EL (cell line): Measurements from ENCODE around the gene NUP133.

Source experiments
- DNase-seq: peaks from one replicate; pipeline ENCODE4 v3.0.0-alpha.2; 2016

NUP133 gene

DNA sequence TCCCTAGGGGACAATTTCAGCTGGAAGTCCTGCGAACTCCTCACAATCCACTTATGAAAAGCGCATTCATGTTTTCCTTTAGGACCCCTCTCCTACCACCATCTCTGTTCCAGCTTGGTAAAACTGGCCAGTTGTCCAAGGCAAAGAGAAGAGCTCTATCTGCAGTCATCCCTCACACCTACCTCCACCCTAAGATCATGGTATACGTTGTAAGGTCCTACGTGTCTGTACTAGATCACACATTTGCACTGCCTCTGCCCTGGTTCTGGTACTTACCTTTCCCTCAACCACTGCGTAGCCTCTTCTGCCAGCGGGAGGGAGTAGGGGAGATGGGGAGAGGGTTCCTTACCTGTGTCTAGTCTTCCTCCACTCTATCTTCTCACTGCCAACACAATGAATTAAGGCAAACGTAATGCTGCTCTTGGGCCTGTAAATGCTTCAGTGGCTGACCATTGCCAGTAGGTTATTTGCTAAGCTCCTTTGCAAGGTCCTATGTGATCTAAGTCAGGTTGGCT lies 739 bp upstream of the NUP133 start:
- DNase-seq = no peak

DNA sequence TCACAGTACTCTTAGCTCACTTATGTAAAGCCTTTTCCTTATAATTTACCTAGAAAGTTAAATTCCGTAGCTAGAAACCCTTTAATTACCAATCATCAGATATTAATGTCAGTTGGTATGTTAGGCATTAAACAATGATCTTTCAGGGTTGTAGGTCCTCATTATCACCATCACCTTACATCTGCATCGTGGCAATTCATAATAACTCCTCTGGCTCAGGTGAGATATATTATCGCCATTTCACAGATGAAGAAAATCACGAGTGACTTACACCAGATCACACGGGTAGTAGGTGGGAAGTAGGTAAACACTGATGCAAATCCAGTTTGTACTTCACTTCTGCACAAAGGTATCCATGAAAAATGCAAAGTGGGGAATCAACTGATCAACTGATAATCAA lies 639 bp downstream of the NUP133 start:
- DNase-seq = no peak

DNA sequence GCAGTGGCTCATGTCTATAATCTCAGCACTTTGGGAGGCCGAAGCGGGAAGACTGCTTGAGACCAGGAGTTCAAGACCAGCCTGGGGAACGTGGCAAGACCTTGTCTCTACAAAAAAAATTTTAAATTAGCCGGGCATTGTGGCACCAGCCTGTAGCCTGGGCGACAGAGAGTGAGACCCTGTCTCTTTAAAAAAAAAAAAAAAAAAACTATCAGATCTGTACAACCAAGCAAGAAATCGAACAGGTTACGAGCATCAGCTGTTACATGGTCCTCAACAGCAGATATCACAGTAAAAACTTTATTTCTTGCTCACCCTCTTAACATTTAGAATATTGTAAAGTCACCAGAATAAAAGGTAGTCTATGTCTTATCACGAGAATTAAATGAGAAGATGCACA lies 1.5 kb downstream of the NUP133 start:
- DNase-seq = no peak

DNA sequence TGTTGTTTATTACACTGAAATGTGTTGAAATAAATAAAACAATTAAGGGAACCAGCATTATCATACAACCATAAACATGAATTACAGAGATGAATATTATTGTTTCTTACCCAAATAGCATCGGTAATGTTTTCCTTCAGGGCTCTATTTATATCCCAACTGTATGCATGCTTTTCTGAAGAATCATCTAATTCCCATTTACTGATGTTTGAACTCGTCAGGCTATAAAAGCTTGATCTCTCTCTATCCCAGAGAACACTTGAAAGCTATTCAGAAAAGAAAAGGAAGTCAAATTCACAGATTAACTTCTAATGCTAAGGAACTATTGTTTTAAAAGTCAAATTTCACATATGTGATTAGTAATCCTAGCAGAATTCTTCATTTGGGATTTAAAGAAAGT lies 12.4 kb downstream of the NUP133 start:
- DNase-seq = no peak

DNA sequence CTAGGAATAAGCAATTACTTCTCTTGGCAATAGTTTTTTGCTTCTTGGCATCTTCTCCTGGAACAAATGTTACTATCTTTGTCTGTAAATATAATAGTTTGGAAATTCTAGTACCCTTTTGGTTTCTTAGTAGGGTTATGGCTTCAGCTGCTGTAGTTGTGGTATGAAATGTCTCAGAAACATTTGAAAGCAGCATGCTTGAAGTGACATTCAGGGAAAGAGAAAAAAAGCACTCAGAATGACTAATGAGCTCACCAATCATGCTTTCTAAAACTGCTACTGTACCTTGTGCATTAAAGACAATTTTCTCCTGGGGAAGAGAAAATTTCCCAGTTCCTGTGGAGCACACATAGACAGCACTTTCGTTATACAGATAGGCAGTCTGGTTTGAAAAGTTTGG lies 21.0 kb downstream of the NUP133 start:
- DNase-seq = no peak

DNA sequence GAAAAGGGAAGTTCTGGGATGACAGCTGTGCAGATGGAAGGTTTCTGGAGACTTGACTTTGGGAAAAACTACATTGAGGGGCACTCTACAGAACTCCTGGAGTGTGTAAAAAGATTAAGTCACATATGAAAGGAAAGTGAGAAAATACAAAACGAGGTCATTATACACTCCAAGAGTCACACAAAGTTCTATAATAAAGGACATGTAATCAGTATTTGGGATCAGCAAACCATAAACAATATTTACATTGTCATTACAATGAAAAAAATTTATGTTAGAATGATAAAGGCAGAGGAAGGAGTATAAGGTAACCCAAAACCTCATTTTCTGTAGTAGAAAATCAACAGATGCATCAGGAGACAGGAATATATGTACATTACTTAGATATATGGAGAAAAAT lies 22.8 kb downstream of the NUP133 start:
- no peak for DNase-seq

DNA sequence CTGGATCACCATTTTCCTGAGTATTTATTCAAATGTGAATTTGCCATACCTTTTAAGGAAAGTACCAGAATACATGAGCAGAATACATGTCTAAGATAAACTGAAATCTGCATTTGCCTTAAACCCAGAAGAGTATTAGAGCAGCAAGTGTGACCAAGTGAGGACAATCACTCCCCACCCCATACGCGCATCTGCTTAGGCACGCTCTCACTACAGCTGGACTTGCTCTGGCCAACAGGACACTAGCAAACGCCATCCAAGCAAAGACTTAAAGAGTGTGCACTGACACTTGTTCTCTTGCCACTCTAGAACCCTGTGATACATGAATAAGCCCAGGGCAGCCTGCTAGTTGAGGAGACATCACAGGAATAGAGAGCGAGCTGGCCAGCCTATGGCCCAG lies 25.6 kb downstream of the NUP133 start:
- DNase-seq = no peak

DNA sequence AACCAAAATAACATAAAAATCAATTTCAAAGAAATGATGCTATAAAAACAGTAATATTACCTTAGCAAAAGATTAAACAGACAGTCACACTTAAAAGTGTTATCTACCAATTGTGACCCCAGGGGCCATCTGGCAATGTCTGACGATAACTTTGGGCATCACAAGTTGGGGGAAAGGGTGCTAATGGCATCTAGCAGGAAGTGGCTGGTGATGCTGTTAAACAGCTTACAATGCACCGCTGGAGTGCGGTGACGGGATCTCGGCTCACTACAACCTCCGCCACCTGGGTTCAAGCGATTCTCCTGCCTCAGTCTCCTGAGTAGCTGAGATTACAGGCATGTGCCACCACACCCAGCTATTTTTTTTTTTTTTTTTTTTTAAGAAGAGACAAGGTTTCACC lies 27.6 kb downstream of the NUP133 start:
- no peak for DNase-seq

DNA sequence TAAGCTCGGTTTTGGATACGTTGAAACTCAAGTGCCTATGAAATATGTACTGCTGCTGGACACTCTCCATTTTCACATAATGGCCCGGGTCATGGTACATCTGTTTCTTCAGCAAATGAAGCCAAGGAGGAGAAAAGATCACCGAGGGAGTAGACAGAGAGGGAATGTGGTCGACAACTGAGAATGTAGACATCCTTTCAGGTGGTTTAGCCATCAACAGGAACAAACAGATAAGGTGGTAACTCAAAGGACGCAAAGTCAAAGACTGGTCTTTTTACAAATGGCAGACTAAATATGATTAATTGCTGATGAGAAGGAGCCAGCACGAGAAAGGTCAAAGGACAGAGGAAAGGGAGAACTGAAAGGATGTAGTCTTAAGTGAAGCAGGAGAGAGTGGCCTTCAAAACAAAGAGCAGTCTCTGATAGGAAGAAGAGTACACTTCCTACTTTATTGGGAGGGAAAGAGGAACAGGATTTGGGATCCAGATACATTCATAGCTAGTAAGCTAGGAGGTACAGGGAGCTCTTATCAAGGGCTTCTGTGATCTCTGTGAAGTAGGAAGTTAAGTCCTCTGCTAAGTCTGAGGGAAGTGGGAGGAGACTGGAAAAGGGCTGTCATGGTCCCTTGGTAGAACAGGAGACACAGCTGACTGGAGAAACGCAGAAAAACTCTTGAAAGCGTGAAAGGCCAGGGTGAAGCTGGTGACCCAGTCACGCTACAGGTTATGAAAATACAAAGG lies 28.3 kb downstream of the NUP133 start:
- no peak for DNase-seq

DNA sequence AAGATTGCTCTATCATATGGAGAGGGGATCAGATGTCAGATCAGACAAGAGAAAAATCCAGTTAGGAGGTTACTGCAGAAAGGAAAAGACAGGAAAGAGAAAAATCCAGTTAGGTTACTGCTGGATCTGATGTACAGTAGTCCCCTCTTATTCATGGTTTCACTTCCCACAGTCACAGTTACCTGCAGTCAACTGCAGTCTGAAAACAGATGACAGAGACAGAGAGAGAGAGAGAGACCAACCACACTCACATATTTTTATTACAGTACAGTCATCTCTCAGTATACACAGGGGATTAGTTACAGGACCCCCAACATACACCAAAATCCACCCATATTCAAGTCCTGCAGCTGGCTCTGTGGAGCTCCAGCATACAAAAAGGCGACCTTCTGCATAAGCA lies 29.3 kb downstream of the NUP133 start:
- DNase-seq = no peak

DNA sequence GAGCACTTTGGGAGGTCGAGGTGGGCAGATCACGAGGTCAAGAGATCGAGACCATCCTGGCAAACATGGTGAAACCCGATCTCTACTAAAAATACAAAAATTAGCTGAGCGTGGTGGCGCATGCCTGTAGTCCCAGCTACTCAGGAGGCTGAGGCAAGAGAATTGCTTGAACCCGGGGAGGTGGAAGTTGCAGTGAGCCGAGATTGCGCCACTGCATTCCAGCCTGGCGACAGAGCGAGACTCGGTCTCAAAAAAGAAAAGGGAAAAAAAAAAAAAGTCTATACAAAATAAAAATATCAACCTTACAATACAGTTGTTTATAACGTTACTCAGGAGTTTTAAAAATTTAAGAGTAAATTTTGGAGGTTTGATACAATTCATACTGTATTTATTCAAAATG lies 32.3 kb downstream of the NUP133 start:
- DNase-seq = peak; percentile 4

DNA sequence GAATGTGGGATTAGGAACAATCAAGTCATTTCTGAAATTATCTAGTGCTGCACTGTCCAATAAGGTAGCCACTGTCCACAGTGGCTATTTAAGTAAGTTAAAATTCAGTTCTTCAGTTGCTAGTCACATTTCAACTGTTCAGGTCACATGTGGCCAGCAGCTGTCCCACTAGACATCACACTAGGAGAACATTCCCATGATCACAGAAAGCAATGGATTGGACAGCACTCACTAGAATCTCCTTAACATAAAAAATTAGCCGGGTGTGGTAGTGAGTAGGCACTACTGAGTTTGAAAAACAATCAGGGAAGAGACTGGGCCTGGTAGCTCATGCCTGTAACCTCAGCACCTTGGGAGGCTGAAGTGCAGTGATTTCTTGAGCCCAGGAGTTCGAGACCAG lies 33.6 kb downstream of the NUP133 start:
- DNase-seq = no peak

DNA sequence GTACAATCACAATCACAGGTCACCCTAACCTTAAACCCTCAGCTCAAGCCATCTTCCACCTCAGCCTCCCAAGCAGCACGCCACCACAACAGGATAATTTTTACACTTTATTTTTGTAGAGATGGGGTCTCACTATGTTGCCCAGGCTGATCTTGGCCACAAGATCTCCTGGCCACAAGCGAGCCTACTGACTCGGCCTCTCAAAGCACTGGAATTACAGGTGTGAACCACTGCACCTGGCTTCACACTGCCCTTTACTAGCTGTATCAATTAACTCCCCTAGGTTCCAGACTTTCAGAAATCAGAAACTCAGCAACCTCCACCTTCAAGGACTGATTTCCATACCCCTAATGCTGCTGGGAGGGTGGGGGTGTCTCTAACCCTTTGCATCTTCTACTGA lies 37.0 kb downstream of the NUP133 start:
- DNase-seq = no peak

DNA sequence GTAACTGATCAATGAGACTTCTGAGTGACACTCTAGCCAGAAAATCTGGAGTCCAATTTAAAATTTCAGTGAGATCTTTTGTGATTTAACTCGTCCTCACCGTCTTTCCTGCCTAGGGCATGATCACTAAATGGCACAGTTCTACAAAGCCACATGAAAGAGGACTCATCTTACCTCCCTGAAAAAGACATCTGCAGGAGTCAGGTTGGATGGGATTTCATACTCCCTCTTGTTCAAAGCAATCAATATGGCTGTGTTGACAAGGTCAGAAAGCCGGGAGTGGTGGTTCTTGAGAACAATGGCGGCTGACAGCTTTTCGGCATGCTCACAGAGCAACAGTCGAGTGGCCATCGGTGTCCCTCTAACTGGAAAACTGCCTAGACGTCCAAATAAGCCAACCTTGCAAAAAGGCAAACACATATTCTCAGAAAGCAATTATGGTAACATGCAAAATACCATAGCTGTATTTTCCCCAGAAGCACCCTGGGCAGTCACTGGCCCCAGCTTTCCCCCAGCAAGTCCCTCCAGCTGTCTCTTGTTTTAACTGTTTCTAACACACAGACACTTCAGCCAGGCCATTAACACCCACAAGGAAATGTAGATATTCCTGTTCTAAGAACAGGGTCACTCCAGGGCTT lies 37.6 kb downstream of the NUP133 start:
- DNase-seq = no peak

DNA sequence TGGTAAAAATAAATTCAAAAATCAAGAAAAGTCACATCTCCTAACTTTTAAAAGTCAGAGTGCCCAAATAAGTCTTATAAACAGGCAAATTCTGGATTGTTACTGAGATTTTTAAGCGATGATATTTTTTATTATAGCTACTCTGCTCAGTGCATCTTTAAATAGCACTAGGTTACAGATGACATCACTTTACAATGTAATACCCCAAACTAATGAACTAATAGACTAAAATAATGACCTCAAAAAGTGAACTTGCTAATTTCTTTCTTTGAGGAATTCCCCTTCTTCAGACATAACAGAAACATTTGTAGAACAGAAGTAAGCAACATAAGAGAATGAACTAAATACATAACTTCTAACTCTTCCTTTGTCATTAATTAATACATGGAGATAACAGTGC lies 41.3 kb downstream of the NUP133 start:
- DNase-seq = no peak

DNA sequence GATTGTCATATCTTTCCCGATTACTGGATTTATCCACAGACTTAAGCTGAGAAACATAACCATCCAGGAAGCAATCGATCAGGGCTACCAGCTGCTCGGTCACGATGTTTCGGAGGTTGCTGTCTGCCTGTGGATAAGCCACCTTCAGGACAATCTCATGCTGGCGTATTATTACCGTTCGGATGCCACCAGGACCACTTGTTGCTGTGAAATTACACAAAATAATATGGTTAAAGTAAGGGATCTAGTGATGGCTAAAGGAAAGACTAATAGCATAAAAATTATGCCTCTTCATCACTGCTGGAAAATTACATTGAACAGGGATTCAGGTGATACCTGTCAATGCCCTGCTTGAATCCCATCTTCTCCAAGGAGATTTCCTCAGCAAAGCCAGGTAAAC lies 43.5 kb downstream of the NUP133 start:
- DNase-seq = no peak

DNA sequence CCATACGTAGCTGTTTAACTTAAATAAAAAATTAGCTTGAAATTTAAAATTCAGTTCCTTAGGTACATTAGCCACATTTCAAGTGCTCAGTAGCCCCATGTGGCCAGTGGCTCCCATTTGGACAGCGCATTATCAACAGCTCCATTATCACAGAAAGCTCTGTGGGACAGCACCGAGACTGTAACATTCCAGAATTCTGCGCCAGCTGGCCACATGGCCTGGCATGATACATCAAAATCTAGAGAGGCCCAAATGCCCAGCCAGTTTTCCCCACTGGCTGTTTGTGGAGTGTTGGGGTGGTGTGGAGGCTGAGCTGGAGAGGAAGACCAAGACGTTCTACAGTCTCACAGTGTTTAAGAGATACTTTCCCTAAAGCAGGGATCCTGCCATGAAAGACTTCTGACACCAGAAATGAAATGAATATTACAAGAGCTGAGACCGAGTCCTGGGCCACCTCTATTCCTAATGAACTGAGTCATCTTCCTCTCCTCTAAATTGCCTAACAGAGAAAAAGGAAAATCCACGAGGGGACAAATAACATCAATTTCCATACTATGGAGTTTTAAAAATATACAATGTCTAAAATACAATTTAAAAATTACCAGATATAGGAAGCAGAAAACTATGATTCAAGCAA lies 47.0 kb downstream of the NUP133 start:
- DNase-seq = no peak

DNA sequence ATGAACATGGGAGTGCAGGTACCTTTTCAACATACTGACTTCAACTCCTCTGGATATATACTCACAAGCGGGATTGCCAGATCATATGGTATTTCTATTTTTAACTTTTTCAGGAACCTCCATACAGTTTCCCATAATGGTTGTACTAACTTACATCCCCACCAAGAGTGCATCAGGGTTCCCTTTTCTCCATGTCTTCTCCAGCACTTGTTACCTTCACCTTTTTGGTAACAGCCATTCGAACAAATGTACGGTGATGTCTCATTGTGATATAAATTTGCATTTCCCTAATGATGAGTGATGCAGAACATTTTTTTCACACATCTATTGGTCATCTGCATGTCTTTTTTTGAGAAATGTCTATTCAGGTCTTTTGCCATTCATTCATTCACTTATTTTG lies 48.3 kb downstream of the NUP133 start:
- no peak for DNase-seq

DNA sequence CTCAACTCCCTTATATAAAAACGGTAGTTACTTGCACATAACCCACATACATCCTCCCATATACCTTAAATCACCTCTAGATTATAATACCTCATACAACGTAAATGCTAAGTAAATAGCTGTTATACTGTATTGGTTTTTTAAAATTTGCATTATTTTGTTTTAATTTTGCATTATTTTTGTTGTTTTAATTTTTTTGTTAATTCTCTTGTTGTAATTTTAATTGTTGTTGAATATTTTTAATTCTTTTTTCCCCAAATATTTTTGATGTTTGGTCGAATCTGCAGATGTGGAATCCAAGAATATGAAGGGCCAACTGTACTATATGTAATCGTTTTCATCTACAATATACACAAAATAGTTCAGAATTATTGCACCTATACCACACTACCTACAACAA lies 50.7 kb downstream of the NUP133 start:
- no peak for DNase-seq

DNA sequence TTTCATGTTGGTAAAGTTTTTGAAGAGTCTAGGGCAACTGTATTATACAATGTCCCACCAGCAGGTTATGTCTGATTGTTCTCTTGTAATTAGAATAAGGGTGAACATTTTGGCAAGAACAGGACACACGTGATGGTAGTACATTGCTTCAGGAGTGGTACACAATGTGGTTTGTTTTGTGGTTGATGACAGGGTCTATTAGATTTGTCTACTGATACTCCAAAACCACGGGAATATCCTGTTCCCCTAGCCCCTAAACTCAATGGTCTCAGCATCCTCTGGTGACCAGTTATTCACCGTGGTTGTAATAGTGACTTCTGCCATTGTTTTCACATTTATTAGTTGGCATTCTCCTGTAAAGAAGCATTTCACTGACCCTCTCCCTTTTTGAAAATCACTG lies 52.1 kb downstream of the NUP133 start:
- no peak for DNase-seq

DNA sequence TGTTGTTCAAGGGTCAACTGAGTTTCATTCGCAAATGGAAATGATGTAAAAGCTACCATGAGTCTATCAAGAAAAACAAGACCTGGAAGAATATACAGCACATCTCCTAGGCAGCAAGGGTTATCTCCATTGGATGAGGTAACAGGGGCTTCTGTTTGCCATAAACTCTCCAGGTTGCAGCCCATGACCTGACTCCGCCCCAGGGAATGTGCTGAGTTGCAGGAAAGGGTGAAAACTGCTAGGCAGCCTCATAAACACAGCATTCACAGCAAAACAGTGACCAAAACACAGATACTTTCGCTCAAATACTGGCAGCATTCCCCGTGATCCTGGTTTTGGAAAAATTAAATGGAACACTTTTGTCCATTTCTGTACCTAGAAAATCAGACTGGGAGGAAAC lies 54.1 kb downstream of the NUP133 start:
- DNase-seq = no peak

DNA sequence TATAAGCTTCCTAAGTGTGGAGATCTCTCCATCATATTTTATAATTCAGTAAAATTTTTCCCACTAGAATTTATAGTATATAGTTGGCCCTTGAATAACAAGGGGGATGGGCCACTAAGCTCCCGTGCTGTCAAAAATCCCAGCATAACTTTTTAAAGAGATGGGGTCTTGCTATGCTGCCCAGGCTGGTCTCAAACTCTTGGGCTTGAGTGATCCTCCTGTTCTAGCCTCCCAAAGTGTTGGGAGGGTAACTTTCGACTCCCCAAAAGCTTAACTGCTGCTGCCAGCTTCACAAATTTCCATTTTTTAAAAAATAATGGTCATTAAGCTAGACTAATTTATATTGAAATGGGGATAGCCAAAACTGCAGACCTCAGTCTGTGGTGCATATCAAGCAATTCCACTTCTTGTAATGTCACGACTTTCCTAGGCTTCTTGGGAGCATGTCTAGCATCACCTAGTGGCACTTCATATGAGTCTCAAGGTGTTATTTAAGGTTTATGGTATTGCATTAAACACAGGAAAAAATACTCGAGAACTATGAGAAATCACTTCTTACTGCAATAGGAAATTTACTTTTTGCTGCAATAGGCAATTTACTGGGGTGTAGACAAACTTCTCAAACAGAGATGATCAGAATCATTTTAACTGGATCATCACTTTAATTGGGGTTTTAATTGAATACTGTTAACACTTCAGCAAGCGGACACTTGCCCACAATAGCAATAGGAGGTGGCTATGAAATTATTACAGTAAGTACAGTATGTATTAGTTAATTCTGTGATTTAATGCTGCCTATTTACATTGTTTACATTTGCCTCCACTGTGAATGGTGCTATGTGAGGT lies 55.0 kb downstream of the NUP133 start:
- no peak for DNase-seq

DNA sequence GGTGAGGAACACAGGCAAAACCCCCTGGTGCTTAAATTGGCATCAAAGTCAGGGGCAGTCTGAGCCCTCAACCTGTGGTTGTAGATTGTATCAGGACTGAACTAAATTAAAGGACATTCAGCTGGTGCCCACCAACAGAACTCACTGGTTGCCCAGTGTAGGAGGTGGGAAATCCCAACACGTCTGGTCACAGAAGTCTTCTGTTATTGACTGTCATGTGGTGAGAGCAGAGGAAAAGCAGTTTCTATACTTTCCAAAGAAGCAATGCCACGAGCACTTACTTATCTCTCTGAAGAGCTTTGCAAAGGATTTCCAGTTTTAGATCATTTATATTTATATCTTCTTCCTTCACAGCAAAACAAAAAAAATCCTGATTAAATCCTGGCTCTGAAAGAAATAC lies 59.3 kb downstream of the NUP133 start:
- no peak for DNase-seq
